GM13976 (cell line): ENCODE data around the gene CARD11.

Experiments used
- DNase-seq: peaks from one replicate; pipeline ENCODE4 v3.0.0; 2012; ENCODE audit warnings: low spot score
- in situ Hi-C: fragments of 300-500 bp; cut with MboI; formaldehyde crosslinking; loops from one replicate; pipeline ENCODE4 v1.12.0; 2022; ENCODE audit warnings: low sequenced_read_pairs, mixed read lengths, inconsistent platforms; ENCODE audit not compliant: unreplicated experiment
- TF ChIP-seq, protein P1 (sequence below): IDR thresholded peaks from 2 replicates; pipeline ENCODE4 v1.5.1; 2012; ENCODE audit warnings: borderline replicate concordance, mild to moderate bottlenecking; ENCODE audit not compliant: insufficient read depth; ENCODE audit errors: extremely low read depth, missing control alignments, control extremely low read depth

CARD11 gene

DNA sequence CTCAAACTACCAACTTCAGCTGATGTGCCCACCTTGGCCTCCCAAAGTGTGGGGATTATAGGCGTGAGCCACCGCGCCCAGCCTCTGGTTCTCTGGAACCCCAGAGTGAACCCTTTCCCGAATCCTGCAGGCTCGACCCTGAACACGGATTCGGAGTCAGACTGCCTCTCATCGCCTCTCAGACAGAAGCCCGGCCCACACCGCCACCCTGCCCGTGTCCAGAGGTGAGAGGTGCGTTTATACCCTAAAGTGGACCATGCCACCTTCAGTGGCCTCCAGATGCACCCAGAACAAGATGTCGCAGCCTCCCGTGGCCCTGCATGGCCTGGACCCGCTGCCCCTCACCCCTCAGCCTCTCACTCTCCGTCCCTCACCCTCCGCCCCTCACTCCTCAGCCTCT is 134.6 kb downstream of the CARD11 start:
- TF ChIP-seq, protein P1, sequence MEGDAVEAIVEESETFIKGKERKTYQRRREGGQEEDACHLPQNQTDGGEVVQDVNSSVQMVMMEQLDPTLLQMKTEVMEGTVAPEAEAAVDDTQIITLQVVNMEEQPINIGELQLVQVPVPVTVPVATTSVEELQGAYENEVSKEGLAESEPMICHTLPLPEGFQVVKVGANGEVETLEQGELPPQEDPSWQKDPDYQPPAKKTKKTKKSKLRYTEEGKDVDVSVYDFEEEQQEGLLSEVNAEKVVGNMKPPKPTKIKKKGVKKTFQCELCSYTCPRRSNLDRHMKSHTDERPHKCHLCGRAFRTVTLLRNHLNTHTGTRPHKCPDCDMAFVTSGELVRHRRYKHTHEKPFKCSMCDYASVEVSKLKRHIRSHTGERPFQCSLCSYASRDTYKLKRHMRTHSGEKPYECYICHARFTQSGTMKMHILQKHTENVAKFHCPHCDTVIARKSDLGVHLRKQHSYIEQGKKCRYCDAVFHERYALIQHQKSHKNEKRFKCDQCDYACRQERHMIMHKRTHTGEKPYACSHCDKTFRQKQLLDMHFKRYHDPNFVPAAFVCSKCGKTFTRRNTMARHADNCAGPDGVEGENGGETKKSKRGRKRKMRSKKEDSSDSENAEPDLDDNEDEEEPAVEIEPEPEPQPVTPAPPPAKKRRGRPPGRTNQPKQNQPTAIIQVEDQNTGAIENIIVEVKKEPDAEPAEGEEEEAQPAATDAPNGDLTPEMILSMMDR = no peak
- in situ Hi-C loops = no loop called here
- DNase-seq = no peak

DNA sequence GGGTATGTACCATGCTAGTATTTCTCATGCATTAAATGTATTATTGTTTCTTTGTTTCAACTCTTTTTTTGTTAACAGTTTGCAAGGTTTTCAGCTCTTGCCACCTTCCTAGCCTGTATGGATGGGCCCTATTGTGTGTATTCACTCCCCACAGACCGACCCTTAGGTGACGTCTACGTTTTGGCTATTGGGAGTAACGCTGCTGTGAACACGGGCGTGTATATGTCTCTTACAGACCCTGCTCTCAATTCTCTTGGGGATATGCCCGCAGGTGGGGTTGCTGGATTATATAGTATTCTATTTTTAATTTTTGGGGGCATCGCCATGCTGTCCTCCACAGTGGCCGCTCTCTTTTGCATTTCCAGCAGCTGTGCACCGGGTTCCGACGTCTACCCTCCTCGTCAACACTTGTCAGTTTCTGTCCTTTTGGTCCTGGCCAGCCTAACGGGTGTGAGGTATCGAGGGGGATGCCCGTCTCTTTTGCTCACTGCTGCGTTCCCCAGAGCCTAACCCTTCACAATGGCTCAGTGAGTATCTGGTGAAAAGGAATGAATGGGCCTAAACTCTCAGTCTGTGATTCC is 135.5 kb downstream of the CARD11 start:
- DNase-seq = no peak
- in situ Hi-C loops = no loop called here
- TF ChIP-seq, protein P1 = no peak

DNA sequence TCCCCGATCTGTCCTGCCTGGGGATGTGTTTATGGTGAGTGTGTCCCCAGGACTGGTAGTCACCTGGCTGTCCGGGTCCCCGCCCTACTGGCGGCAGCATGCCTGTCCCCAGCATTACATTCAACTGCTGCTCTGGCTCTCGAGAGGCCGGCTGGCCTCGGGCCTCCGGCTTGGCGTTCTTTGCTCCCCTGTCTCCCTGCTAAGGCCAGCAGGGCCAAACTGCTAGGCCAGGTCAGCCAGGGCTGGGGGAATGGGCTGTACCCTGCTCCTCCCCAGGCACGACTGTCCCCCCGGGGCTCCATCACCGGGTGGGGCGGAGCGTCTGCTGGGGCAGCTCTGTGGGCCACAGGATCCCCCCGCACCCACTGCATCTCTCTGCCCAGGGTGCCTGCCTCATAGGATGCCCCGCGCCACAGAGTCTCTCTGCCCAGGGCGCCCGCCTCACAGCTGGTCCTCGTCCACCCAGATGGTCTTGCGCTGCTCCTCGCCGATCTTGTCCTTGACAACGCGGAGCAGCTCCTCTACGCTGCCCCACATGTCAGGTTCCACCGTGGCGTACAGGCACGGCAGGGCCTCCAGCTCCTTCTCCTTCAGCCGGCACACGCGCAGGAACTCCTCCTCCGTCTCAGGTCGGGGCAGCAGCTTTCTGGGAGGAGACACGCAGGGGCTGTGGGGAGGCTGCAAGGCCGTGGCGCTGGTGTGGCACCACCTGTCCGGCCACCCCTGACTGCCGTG is 137.3 kb downstream of the CARD11 start:
- in situ Hi-C loops = no loop called here
- TF ChIP-seq, protein P1 = no peak
- no peak for DNase-seq

DNA sequence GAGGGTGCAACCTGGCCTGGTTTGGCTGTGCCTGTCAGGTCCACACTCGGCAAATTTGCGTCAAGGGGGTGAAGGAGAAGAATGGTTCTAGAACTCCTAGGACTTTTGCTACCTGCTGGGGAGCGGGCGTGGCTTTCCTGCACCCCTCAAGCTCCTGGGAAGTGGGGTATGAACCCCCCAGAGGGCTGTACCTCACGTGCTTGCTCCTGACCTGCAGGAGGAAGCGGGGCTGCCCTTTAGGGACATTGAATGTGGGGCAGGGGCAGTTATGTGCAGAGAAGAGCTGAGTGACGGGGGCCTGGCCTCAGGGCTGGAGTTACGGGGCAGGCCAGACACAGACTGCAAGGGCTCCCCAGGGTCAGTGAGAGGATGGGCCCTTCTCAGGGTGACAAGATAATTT is 138.2 kb downstream of the CARD11 start:
- no peak for DNase-seq
- in situ Hi-C loops = no loop called here
- TF ChIP-seq, protein P1 = no peak

DNA sequence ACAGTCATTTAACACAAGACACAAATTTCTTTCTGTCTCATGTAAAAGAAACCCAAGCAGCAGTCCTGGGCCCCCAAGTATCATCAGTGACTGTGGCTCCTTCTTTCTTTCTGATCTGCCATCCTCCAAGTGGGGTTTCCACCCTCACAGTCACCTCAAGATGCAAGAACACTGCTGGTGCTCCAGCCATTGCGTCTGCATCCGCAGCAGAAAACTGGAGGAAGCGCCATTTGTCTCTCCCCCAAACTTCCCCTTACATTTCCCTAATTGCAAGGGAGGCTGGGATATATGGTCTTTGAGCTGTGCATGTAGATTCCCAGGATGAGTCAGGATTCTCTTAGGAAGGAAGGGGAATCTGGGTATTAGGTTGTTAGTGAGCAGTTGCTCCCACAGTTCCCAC is 138.6 kb downstream of the CARD11 start:
- DNase-seq = no peak
- TF ChIP-seq, protein P1 = no peak

DNA sequence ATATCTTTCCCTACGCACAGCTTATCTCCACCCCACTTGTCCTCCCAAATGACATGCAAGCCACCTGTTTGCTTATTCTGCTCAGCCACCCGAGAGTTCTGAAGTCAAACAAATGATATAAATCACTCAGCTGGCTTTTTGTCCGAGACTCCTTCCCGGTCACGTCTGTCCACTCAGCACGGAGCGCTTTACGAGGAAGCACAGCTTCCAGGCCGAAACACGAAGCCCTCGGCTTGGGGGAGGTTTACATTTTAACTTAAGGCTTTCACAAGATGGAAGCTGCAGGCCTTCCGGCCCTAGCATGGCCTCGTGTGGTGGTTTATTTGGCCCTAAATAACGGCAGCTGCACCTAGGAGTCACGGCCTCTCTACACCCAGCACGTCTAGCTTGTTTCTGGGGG is 139.5 kb downstream of the CARD11 start:
- TF ChIP-seq, protein P1 = no peak
- DNase-seq = no peak
- in situ Hi-C loops = no loop called here

More for the DNA sequence above, 138.6 kb downstream of the CARD11 start:
- in situ Hi-C loops = no loop called here

DNA sequence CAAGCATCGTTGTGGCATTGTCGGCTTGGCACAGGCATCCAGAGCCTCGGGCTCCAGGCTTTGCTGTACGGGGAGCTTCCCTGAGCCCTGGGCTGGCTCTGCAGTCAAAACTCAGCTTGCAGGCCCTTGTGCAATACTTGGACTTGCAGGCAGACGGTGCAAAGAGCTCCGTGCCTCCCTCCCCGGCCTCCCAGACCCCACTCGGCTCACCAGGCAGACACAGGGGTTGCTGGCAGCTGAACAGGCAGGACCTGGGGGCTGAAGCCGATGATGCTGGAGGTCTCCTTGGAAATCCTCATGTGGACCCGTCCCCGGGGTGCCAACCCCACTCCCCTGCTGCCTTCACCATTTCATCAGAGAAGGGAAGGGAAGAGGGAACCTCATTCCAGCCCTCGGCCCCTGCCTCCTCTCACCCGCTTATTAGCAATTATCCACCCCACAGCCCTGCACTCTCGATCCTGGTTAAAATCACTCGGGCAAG is 139.9 kb downstream of the CARD11 start:
- no peak for DNase-seq
- in situ Hi-C loops = no loop called here
- TF ChIP-seq, protein P1 = no peak
